22Rv1 (cell line): ENCODE results near the gene PTCH1.

Experiments
- ZFX ChIP-seq: fragments of 450-650 bp; IDR thresholded peaks from 2 replicates; pipeline ENCODE4 v1.6.1; 2017; ENCODE audit warnings: antibody characterized with exemption, borderline replicate concordance
- TF ChIP-seq, protein P1 (sequence below): fragments of 450-650 bp; IDR thresholded peaks from 2 replicates; pipeline ENCODE4 v1.5.1; 2017; ENCODE audit warnings: mild to moderate bottlenecking

DNA sequence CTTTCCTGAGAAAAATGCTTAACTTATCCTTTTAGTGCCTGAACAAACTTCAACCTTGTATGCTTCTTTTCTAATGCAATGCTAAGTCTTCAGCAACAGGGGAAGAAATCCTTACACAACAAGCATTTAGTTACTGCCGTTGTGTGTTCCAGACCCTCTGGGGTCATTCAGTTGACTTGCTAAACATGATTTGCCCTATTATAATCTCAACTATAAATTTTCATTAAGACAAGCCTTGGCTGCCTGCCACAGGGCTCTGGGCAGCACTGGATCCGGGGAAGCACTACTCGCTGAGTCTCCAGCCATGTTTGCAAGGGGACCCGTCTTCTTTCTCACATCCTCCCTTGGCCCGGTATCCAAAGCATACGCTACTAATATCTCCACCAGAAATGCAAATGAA is 58.1 kb downstream of the PTCH1 start:
- TF ChIP-seq, protein P1, sequence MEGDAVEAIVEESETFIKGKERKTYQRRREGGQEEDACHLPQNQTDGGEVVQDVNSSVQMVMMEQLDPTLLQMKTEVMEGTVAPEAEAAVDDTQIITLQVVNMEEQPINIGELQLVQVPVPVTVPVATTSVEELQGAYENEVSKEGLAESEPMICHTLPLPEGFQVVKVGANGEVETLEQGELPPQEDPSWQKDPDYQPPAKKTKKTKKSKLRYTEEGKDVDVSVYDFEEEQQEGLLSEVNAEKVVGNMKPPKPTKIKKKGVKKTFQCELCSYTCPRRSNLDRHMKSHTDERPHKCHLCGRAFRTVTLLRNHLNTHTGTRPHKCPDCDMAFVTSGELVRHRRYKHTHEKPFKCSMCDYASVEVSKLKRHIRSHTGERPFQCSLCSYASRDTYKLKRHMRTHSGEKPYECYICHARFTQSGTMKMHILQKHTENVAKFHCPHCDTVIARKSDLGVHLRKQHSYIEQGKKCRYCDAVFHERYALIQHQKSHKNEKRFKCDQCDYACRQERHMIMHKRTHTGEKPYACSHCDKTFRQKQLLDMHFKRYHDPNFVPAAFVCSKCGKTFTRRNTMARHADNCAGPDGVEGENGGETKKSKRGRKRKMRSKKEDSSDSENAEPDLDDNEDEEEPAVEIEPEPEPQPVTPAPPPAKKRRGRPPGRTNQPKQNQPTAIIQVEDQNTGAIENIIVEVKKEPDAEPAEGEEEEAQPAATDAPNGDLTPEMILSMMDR = no peak
- TF ChIP-seq ZFX = no peak
